Neuronal stem cell (in vitro differentiated cells): ENCODE results near the gene ERCC2.

ENCODE experiments used
- DNase-seq: peaks from one replicate; pipeline ENCODE4 v3.0.0-alpha.2; 2013; ENCODE audit warnings: low spot score
- H2AFZ ChIP-seq: one replicate; pipeline ENCODE4 v1.6.1; 2013; ENCODE audit warnings: mild to moderate bottlenecking, low read length, inconsistent platforms
- H2AK5ac ChIP-seq: 2 replicates; pipeline ENCODE4 v1.6.1; 2013; ENCODE audit warnings: low read depth, mild to moderate bottlenecking, inconsistent platforms, low read length, moderate library complexity, mixed read lengths
- H2BK120ac ChIP-seq: 2 replicates; pipeline ENCODE4 v1.6.1; 2013; ENCODE audit warnings: low read depth, mild to moderate bottlenecking, inconsistent platforms, low read length, moderate library complexity, mixed read lengths
- H2BK12ac ChIP-seq: one replicate; pipeline ENCODE4 v1.6.1; 2013; ENCODE audit warnings: low read length, inconsistent platforms
- H2BK15ac ChIP-seq: 2 replicates; pipeline ENCODE4 v1.6.1; 2013; ENCODE audit warnings: mild to moderate bottlenecking, low read length, inconsistent platforms, mixed read lengths
- H2BK5ac ChIP-seq: one replicate; pipeline ENCODE4 v1.6.1; 2013; ENCODE audit warnings: inconsistent platforms, mild to moderate bottlenecking, low read length, moderate library complexity
- H3K14ac ChIP-seq: one replicate; pipeline ENCODE4 v1.6.1; 2013; ENCODE audit warnings: low read length, inconsistent platforms
- H3K18ac ChIP-seq: 2 replicates; pipeline ENCODE4 v1.6.1; 2013; ENCODE audit warnings: low read length, inconsistent platforms
- H3K23ac ChIP-seq: 2 replicates; pipeline ENCODE4 v1.6.1; 2013; ENCODE audit warnings: low read depth, mild to moderate bottlenecking, mixed read lengths, low read length, inconsistent platforms; ENCODE audit not compliant: poor library complexity
- H3K27ac ChIP-seq: replicated peaks from 3 replicates; pipeline ENCODE4 v1.5.1; 2013; ENCODE audit warnings: low read length, inconsistent platforms
- H3K27me3 ChIP-seq, 3 experiments: 2 replicates each; pipeline ENCODE4 v1.6.1; 2013; ENCODE audit warnings: low read length in 3 of 3, mild to moderate bottlenecking in 2 of 3, inconsistent platforms in 1 of 3, low read depth in 1 of 3, mixed read lengths in 1 of 3, moderate library complexity in 1 of 3; ENCODE audit not compliant: control insufficient read depth in 3 of 3, insufficient read depth in 3 of 3
- H3K36me3 ChIP-seq, 2 donors: replicated peaks in 1 of 2; 2 replicates each; pipeline ENCODE4 v1.6.1; 2013; ENCODE audit warnings: low read length in 2 of 2; ENCODE audit not compliant: control insufficient read depth in 2 of 2, insufficient read depth in 2 of 2
- H3K4ac ChIP-seq: 2 replicates; pipeline ENCODE4 v1.6.1; 2013; ENCODE audit warnings: inconsistent platforms, mild to moderate bottlenecking, low read length, moderate library complexity
- H3K4me1 ChIP-seq, 2 donors: 1 replicate in 1 of 2; 2 replicates in 1 of 2; pipeline ENCODE4 v1.6.1; 2013; ENCODE audit warnings: low read length in 2 of 2, low read depth in 1 of 2; ENCODE audit not compliant: control insufficient read depth in 2 of 2, insufficient read depth in 1 of 2
- H3K4me2 ChIP-seq: one replicate; pipeline ENCODE4 v1.6.1; 2013; ENCODE audit warnings: mild to moderate bottlenecking, low read length, inconsistent platforms; ENCODE audit not compliant: insufficient read depth, poor library complexity, severe bottlenecking
- H3K4me3 ChIP-seq, 2 donors: 2 replicates each; pipeline ENCODE4 v1.5.1; 2013; ENCODE audit warnings: low read length in 2 of 2, mild to moderate bottlenecking in 2 of 2, inconsistent platforms in 1 of 2, moderate library complexity in 1 of 2
- H3K79me1 ChIP-seq: one replicate; pipeline ENCODE4 v1.6.1; 2013; ENCODE audit warnings: low read depth, mild to moderate bottlenecking, inconsistent platforms, low read length, moderate library complexity
- H3K9ac ChIP-seq: one replicate; pipeline ENCODE4 v1.6.1; 2013; ENCODE audit warnings: mild to moderate bottlenecking, low read depth, low read length, inconsistent platforms; ENCODE audit not compliant: poor library complexity
- H3K9me3 ChIP-seq, 2 donors: replicated peaks in 1 of 2; 2 replicates each; pipeline versions ENCODE3 to v1.6.1; 2013; ENCODE audit warnings: low read length in 2 of 2, mild to moderate bottlenecking in 2 of 2, inconsistent platforms in 1 of 2, low read depth in 1 of 2, mixed read lengths in 1 of 2, moderate library complexity in 1 of 2; ENCODE audit not compliant: control insufficient read depth in 2 of 2, insufficient read depth in 1 of 2
- H4K8ac ChIP-seq: one replicate; pipeline ENCODE4 v1.6.1; 2013; ENCODE audit warnings: low read depth, mild to moderate bottlenecking, inconsistent platforms, low read length, moderate library complexity
- H4K91ac ChIP-seq: one replicate; pipeline ENCODE4 v1.6.1; 2013; ENCODE audit warnings: low read length, low read depth, mild to moderate bottlenecking, inconsistent platforms; ENCODE audit not compliant: poor library complexity
- WGBS, 2 donors: extraction: QIAGEN DNeasy Blood & Tissue Kit; methylation state at CpG; one replicate each; pipeline ENCODE4 v1.1.7; 2013; ENCODE audit warnings: missing lambda C conversion rate in 2 of 2, mixed read lengths in 1 of 2; ENCODE audit not compliant: insufficient read length in 2 of 2, insufficient replicate concordance in 1 of 2; ENCODE audit errors: extremely low coverage in 2 of 2; 5-methylcytosine and 5-hydroxymethylcytosine counted together

Gene ERCC2

DNA sequence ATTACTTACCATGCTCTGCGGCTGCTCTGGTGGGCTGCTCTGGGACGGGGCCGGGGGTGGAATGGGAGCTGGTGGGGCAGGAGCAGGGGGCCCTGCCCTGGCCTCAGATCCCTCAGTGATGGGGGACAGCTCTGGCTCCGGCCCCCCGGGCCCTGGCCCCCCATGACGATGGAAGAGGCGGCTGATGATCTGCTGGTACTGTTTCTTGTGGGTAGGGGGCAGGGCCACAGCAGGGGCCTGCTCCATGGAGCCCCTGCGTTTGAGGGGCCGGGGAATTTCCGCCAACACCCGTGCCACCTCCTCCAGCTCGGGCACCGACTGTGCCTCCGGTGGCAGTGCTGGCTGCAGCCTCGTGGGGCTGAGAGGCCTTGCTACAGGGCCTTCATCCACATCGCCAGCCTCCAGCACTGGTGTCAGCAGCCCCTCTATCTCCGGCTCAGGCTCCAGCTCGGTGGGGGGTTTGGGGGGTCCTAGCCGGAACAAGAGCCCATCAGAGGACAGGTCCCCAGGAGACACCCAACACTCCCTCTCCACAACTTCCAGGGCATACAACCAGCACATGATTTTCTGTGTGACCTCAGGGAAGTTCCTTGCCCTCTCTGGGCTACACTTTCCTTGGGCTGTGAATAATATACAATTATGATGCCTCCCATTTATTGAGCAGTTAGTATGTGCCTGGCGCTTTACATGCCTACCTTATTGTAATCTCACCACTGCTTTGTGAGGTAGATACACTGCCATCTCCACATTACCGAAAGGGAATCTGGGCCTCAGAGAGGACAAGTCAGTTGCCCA, 21.7 kb upstream of the ERCC2 start:
- no peak overlapping the region for H3K27ac ChIP-seq
- H2AK5ac ChIP-seq = peak overlapping the region; percentile 74
- peaks cover 0 to 22% (median 8%) of the 10 kb centered on the region in 3 experiments for H3K27me3 ChIP-seq
- H4K91ac ChIP-seq = no peak overlapping the region
- no peak overlapping the region for H3K4me2 ChIP-seq
- H3K36me3 ChIP-seq = peaks cover 0 to 2% of the 10 kb centered on the region in 2 donors
- H2BK5ac ChIP-seq = no peak overlapping the region
- H3K9ac ChIP-seq = peak overlapping the region; percentile 15
- peak overlapping the region; percentile 71 for H2AFZ ChIP-seq
- WGBS, 2 donors = no CpG with 5 or more reads among the region's 21 CpGs
- DNase-seq = no peak
- H4K8ac ChIP-seq = no peak overlapping the region
- H2BK12ac ChIP-seq = no peak overlapping the region
- no peak overlapping the region for H3K4ac ChIP-seq
- no peak overlapping the region for H3K23ac ChIP-seq
- no peak overlapping the region for H2BK120ac ChIP-seq
- H2BK15ac ChIP-seq = no peak overlapping the region
- H3K4me1 ChIP-seq = peaks cover 0 to 2% of the 10 kb centered on the region in 2 donors
- no peak overlapping the region for H3K18ac ChIP-seq
- H3K4me3 ChIP-seq = no peak overlapping the region
- H3K79me1 ChIP-seq = no peaks in the 10 kb centered on the region
- H3K9me3 ChIP-seq = peaks cover 0 to 1% of the 10 kb centered on the region in 2 donors
- H3K14ac ChIP-seq = no peak overlapping the region

DNA sequence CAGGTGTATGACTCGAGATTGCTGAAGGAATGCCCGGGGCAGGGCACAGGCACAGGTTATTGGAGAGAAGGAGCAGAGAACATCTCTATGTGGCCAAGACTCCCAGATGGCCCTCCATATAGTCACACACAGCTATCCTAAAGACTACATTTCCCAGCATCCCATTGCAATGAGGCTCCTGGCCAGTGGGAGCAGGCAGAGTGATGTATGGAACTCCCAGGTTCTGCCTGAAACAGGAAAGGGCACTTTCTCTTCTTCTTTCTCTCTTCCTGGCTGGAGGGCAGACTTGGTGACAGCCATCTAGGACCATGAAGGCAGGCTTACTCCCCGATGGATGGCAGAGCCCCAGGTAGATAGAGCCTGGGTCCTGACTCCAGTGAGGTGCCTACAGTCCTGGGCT, 21.0 kb upstream of the ERCC2 start:
- Histone ChIP-seq H3K18ac (no peak overlapping the region), H2BK5ac (no peak overlapping the region), H2BK15ac (no peak overlapping the region), H3K14ac (no peak overlapping the region), H2AFZ (peak overlapping the region; percentile 71), H3K79me1 (no peaks in the 10 kb centered on the region), H3K23ac (no peak overlapping the region), H2BK120ac (no peak overlapping the region), H2AK5ac (no peak overlapping the region), H3K4me2 (no peak overlapping the region), H3K4ac (no peak overlapping the region), H4K8ac (no peak overlapping the region), H3K36me3 (peaks cover 0 to 2% of the 10 kb centered on the region in 2 donors), H2BK12ac (no peak overlapping the region), H3K9me3 (peaks cover 0 to 1% of the 10 kb centered on the region in 2 donors), H3K9ac (no peak overlapping the region), H3K4me3 (no peak overlapping the region), H3K27ac (no peak overlapping the region), H3K27me3 (peaks cover 0 to 19% (median 4%) of the 10 kb centered on the region in 3 experiments), H4K91ac (no peak overlapping the region), H3K4me1 (peaks cover 0 to 2% of the 10 kb centered on the region in 2 donors)
- DNase-seq = no peak
- WGBS, 2 donors = no CpG with 5 or more reads among the region's 3 CpGs

DNA sequence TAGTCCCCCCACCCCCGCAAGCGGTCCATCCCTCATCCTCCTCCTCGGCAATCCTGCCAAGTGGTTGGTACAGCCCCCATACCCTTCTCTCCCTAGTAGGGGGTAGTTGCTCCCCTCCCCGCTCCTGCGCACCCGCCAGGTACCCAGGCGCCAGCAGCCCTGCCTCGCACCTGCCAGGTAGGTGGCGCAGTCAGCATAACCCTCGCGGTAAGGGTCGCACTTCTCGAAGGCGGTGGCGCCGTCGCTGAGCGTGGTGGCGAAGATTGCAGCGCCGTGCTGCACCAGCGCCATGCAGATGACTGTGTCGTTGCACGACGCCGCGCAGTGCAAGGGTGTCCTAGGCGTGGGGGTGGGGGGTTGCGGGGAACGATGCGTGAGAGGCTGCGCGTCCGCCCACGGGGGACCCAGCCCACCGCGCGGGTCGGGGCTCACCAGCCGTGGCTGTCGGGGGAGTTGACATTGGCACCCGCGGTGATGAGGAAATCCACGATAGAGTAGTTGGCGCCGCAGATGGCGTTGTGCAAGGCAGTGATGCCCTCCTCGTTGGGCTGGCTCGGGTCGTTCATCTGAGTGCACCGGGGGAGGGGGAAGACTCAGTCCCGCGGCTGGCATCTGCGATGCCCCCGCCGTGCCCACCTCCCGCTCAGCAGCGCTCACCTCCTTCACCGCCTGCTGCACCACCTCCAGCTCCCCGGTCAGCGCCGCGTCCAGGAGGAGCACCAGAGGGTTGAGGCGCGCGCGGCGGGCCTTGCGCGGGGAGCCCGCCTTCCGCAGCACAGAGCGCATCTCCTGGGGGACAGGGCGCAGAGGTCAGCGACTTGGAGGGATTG, 15.2 kb upstream of the ERCC2 start:
- H2BK12ac ChIP-seq = peak overlapping the region; percentile 58
- no peak overlapping the region for H2BK120ac ChIP-seq
- H4K8ac ChIP-seq = no peak overlapping the region
- peaks cover 0 to 21% (median 11%) of the 10 kb centered on the region in 3 experiments for H3K27me3 ChIP-seq
- H3K4ac ChIP-seq = peak overlapping the region; percentile 23
- peak overlapping the region; percentile 89 for H2BK15ac ChIP-seq
- peaks cover 4 to 5% of the 10 kb centered on the region in 2 donors for H3K4me1 ChIP-seq
- H3K4me2 ChIP-seq = peak overlapping the region; percentile 33
- H3K4me3 ChIP-seq = peak overlapping the region in 1 of 2 donors; percentile 2
- DNase-seq = no peak
- peaks cover 0 to 1% of the 10 kb centered on the region in 2 donors for H3K9me3 ChIP-seq
- peak overlapping the region; percentile 77 for H3K9ac ChIP-seq
- H2AFZ ChIP-seq = peak overlapping the region; percentile 65
- H2BK5ac ChIP-seq = no peak overlapping the region
- H3K14ac ChIP-seq = peak overlapping the region; percentile 71
- peak overlapping the region; percentile 91 for H3K18ac ChIP-seq
- peak overlapping the region; percentile 89 for H3K23ac ChIP-seq
- H3K79me1 ChIP-seq = no peaks in the 10 kb centered on the region
- WGBS, 2 donors = no CpG with 5 or more reads among the region's 75 CpGs
- peak overlapping the region; percentile 94 for H2AK5ac ChIP-seq
- H4K91ac ChIP-seq = no peak overlapping the region
- H3K27ac ChIP-seq = no peak overlapping the region
- H3K36me3 ChIP-seq = peaks cover 0 to 2% of the 10 kb centered on the region in 2 donors

DNA sequence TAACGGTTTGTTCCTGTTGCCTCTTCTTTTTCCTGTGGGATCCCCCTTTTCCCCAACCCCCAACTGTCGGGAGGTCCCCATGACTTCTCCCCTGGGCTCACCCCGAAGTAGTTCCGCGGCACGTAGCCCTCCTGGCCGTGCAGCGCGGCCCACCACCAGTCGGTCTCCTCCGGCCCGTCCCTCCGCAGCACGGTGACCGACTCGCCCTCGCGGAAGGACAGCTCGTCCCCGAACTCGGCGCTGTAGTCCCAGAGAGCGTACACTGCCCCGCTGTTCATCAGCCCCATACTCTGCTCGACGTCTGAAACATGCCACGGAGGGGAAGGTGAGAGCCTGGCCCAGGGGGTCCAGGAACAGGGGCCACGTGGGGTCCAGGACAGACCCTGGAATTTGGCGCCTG, 12.1 kb upstream of the ERCC2 start:
- Histone ChIP-seq H3K4me2 (no peak overlapping the region), H3K9me3 (no peaks in the 10 kb centered on the region), H4K8ac (no peak overlapping the region), H2BK15ac (peak overlapping the region; percentile 85), H3K14ac (peak overlapping the region; percentile 82), H3K4me1 (peaks cover 4 to 5% of the 10 kb centered on the region in 2 donors), H2AFZ (no peak overlapping the region), H3K79me1 (no peaks in the 10 kb centered on the region), H3K4ac (peak overlapping the region; percentile 66), H3K4me3 (no peak overlapping the region), H2BK12ac (peak overlapping the region; percentile 73), H2BK5ac (no peak overlapping the region), H3K27me3 (peaks cover 0 to 21% (median 11%) of the 10 kb centered on the region in 3 experiments), H3K9ac (no peak overlapping the region), H4K91ac (no peak overlapping the region), H3K18ac (peak overlapping the region; percentile 85), H3K27ac (no peak overlapping the region), H2BK120ac (no peak overlapping the region), H3K36me3 (no peaks in the 10 kb centered on the region), H2AK5ac (peak overlapping the region; percentile 84), H3K23ac (no peak overlapping the region)
- WGBS, 2 donors = no CpG with 5 or more reads among the region's 29 CpGs
- no peak for DNase-seq
